GM21381 (cell line): ENCODE measurements around the gene MED13L.

ENCODE experiments used
- ATAC-seq: cut with Tn5 transposase; IDR thresholded peaks from one replicate; pipeline ENCODE4 v1.9.1; 2021; ENCODE audit warnings: mild to moderate bottlenecking, moderate library complexity; ENCODE audit not compliant: unreplicated experiment

MED13L gene

DNA sequence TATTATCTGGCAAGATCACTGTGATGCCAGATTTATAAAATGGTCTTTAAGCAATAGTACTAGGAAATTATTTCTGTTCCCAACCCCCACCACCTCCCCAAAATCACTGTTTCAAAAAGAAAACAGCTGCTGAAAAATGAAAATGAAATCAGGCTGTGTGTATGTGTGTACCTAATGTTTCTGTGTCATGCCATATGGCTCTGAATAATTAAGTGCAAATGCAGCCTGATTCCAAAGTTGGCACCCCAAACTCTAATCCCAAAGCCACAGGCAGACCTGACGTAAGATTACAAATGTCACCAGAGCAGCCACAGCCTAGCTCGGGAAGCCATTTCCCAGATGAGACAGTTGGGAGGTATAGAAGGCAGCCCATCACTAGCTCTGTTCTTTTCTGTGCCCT is 175.5 kb downstream of the MED13L start:
- ATAC-seq, result no peak

DNA sequence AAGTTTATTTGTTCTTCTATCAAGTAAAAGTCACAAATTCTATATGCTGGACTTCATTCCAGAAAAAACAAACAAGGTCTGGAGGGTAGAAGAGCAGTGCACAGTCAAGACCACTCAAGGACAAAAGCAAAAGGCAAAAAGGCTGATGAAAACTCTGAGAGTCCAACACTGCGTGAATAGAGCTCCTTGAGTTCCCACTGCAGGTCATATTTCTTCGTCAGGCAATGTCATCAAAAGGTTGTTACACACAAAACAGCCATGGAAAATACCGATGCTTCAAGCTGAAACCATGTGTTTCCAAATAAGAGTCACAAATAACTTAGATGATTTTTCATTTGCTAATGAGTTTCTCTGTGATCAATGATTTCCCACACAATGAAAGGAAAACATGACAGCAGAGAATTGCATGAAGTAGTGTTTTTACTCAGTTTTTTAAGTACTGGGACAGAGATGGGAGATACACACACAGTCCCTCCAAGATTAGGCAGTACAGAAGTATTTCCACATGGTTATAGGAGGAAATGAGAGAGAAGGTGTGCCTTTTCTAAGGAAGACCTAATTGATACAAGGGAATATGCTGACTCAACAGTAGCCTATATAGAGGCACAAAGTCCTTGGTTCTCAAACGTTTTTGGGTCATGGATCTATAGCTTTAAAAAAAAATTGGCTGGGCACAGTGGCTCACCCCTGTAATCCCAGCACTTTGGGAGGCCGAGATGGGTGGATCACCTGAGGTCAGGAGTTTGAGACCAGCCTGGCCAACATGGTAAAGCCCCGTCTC is 177.7 kb downstream of the MED13L start:
- no peak for ATAC-seq

DNA sequence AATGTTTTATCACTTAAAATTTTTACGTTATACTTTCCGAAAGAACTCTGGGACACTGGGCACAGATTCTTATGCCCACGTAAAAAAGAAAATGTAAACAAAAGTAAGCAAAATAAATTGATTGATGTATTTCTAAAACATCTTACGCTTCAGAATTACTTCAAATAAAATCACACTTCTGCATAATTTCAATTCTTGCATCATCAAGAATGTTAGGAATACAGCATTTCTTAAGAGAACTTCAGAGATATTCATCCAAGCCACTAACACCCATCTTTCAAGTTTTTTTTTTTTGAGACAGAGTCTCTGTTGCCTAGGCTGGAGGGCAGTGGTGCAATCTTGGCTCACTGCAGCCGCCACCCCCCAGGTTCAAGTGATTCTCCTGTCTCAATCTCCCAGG is 180.6 kb downstream of the MED13L start:
- ATAC-seq, result no peak

DNA sequence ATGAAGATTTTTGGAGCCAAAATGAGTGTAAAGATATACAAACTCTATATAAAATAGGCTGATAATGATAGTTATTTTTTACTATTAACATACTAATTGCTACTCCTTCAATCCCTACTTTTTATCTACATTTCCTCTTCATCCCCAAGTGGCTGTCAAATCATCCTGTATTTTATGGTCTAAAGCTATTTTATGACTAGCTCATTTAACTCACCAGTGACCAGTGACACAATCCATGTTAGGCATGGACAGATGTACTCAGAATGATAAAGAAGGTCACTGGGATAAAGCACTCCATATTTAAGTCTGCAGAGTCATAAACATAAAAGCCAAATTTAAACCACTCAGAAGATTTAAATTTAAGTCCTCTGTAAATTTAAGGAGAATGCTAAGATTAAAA is 183.0 kb downstream of the MED13L start:
- no peak for ATAC-seq

DNA sequence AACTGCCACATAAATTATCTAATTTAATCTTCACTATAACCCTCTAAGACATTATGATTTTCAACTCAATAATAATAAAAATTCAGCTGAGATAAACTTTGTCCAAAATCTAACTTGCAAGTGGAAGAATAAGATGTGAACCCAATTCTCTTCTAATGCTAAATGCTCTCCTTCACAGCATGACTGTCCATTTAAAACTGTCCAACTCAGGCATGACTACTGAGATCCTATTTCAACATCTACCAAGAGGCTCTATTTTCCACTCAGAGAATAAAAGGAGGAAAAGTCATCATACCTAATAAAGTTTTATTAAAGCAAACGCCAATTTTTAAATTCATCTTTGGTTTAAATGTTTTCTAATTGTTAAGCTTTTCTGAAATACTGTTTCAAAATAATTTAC is 183.6 kb downstream of the MED13L start:
- ATAC-seq, result no peak

DNA sequence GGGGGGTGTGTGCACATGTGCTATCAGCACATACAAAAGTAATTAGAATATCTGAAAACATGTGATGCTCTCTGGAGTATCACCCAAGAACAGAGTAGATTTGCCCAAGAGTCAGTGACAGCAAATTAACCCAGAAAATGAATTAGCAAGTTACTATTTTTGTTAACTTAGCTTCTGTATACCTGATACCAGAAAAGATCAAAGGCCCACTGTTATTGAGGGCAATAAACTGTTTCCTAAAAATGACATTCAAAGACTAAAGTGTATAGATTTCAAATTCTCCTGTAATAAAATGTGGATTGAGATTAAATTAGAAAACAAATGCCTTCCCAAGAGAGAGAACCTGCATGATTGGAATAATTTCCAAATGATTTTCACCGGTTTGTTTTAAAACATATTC is 184.7 kb downstream of the MED13L start:
- no peak for ATAC-seq

DNA sequence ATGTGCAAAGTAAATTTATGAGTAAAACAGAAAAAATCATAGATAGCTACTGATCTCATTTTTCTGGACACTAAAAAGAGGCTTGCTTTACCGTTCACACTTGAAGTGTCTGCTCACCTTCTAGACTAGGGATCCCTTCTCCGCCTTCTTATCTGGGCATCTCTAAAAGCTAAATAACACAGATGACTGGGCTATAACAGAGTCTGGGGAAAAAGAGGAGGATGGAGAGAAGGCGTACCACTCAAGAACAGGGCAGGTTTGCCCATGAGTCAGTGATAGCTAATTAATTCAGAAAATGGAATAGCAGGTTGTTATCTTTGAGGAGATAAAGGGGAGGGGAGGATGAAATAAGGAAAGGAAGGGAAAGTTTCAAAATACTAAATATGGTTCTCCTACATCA is 185.3 kb downstream of the MED13L start:
- no peak for ATAC-seq

DNA sequence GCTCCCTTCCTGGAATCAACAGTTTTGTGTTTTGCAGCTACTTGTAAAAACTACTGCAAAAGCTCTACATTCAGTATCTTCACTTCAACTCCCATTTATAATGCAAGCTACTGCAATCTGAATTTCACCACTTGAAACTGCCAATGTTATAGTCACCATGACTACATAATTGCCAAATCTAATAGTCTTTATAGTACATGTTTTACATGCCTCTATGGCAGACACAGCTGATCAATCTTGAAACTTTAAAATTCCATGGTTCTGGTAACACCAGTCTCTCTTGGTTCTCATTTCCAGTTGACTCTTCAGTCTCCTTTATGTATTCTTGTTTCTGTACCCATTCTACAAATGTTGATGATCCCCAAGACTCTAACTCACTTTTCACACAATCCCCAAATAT is 185.9 kb downstream of the MED13L start:
- ATAC-seq, result no peak

DNA sequence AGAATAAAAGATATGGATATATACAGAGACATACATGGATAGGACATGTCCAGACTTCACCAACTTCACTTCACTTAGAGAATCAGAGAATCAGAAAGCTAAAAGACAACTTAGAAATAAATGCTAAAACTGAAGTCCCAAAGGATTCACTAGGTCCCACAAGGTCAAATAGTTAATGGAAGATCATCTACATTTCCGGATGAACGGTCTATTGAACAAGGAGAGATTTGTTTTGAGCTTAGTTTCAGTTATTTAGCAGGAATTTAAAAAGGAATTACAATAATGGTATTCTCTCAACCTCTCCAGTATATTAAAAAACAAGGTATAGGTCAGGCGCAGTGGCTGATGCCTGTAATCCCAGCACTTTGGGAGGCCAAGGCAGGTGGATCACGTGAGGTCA is 187.0 kb downstream of the MED13L start:
- no peak for ATAC-seq

DNA sequence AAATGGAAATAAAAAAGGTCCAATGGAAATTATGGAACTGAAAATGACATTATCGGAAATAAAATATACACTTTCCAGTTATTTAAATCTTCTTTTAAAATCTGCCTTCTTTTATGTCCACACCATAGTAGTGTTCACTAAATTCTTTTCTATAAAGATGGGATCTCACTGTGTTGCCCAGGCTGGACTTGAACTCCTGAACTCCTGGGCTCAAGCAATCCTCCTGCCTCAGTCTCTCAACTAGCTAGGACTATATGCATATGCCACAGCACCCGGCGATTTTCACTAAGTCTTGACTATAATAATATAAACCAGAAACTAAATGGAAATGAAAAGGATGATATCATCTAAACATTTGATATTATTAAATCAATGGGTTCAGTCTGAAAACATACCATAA is 188.4 kb downstream of the MED13L start:
- no peak for ATAC-seq

DNA sequence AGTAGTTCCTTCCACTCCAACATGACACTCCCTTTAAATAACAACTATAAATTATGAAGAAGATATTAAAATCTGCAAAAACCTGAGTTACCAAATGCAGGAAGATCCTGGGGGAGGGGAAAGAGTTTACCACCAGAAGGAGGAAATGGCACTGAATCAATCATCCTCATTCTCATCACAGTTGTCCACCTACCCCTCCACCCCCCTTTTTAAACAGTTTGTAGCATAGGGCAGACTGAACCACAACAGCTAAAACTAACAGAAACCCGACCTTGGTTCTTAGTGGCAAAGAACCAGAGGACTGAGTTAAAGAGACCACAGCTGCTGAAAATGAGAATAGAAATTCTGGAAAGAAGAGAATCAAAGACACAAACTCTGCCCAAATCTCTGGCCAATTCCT is 189.5 kb downstream of the MED13L start:
- no peak for ATAC-seq

DNA sequence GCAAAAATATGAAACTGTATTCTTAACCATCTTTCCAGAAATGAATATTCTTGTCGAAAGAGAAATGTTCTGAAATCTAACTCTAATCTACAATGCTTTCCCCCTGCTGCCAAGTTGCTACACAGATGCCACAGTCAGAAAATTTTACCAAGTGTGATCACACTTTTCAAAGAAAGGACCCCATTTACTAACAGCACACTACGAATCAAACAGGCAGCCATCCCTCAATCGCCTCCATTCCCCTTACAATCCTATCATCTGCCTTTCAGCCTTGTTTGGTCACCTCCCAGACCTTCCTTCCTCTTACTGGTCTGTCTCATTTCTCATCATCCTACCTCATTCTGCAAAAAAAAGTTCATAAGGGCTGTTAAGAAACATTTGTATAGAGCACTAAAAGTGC is 190.1 kb downstream of the MED13L start:
- ATAC-seq, result no peak

DNA sequence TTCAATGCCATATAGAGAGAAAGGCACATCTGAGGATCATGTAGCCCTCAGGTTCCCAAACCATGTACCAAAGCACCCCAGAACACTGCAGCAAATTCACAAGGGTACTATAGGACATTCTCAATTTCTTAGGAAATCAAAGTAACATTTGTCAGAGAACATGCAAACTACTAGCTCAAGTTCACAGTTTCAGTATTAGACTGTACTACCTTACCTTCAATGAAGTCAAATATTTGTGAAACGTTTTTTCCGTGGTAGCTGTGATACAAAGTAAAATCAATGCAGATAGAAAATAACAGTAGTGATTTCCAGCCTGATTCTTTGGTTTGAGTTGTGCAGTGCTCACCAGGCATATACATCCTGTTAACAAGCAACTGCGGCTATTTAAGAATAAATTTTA is 197.1 kb downstream of the MED13L start:
- ATAC-seq, result no peak

DNA sequence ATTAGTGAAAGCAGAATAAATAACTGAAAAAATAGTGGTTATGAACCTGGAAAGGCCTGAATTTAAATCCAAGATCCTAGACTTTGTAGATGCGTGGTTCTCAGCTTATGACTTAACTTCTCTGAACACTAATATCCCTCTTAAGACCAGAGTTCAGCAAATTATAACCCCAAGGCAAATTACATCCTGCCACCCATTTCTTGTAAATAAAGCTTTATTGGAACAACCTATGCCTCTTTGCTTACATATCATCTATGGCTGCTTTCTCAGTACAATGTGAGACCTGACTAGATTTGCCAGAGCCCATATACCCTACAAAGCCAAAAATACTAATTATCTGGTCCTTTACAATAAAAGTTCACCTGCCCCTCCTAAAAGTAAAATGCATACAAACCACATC is 199.1 kb downstream of the MED13L start:
- ATAC-seq, result no peak

DNA sequence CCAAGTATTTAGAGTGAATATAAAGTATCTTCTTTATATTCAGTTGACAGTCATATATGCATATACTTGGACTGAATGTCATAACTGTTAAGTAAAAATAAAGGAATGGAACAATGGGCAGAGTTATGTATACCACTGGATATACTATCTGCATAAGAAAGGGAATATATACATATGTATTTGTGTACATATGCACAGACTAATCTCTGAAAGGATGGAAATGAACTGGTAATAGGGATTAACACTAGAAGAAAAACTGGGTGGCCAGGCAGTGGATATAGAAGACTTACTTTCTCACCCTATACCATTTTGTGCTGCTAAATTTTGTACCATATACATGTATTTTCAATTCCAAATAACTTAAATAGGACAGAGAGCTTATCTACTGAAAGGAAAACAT is 200.1 kb downstream of the MED13L start:
- ATAC-seq, result no peak

DNA sequence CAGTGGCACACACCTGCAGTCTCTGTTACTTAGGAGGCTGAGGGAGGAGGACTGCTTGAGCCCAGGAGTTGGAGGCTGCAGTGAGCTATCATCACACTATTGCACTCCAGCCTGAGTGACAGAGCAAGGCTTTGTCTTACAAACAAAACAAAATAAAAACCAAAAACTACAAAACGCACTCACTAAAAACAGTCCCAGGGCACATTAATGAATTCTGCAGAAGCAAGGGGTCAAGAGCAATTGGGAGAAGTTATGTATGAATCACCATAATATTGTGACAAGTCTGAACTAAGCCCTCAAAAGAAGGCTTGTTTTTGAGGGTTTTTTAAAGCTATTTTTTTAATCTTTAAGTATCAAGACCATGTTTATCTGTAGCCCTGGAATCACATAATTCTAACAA is 201.1 kb downstream of the MED13L start:
- no peak for ATAC-seq

DNA sequence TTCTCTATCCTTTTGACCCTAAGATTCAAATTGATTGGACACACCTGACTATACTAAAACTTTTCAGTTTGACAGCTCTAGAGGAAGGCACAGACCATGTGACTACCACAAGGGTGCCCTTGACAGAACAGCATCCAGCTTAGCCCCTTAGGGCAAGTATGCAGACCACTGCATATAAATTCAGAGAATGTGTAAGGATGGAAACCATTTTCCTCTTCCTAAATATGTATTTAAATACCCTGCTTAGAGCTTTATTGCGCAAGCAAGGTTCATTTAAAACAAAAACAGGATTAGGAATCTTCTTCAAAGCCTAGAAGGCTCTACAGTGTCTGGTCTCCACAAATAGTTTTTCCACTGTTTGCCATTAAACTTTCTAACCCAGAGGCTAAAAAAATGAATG is 202.8 kb downstream of the MED13L start:
- no peak for ATAC-seq

DNA sequence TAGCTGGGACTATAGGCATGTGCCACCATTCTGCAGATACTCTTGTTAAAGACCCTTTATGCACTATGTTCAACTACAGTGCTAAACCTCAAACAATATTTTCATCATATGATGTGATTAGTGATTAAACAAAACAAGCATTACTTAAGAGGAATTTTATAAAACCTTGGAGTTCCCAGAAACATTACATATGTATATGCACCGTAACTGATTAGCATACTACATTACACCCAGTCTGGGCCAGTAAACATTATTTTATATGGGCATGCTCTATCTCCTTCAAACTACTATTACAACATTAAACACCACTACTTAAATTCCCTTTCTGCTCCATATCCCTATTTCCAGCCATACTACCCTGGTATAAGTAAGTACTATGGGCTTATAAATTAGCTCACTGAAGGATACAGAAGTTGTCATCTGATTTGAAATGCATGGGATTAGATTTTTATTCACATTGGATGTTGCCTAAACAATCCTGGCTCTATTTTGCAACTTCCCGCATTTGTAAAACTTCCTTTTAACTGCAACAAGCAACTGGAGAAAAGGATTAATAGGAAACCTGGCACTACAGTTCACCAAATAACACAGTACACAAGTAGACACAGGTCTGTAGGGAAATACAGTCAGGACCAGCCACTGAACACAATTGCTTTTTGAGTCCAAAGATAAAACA is 205.8 kb downstream of the MED13L start:
- no peak for ATAC-seq

DNA sequence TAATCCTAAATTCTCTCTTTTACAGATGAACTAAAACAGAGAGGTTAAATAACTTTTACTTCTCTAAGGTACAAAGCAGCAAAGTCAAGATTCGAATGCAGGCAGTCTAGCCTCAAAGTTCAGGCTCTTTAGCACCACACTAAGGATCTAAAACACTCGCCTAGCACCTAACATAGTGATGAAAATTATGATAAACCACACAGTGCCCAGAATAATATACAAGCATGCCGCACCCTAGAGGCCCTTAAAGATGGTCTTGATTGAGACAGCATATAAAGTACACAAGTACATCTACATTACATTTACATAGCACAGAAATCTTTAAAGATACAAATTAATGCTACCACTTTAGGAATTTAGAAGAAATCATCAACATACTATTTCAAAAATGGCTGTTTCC is 207.0 kb downstream of the MED13L start:
- no peak for ATAC-seq

DNA sequence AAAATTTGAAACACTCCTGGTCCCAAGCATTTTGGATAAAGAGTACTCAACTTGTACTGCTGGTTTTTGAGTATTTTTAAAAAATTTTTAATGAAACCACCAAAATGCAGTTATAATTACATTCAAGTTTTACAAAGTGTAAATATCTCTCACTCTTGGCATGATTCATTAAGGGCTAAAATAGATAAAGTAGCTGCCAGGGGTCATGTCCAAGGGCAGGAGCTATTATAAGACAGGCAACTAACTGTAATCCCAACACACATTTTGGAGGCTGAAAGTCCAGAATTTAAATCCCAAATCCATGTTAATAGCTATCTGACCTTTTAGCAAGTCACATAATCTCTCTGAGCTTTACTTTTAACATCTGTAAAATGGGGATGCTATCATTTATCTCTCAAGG is 207.6 kb downstream of the MED13L start:
- ATAC-seq, result no peak

DNA sequence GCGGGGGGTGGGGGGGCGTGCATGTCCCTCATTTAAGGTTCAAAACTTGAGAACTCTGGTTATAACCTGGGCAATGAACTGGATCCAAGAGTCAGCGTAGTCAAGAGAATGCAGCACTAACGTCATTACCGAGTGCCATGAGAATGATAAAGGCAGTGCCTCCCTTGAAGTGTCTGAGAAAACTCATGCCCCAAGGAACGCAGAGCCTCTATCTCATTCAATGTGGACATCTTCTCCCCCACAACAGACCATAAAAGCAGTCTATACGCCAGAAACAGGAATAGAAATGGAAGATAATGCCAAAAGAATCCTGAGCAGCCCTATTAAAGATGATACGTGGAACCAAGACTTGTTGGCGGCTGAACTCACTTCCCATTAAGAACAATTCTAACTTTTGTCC is 208.6 kb downstream of the MED13L start:
- no peak for ATAC-seq

DNA sequence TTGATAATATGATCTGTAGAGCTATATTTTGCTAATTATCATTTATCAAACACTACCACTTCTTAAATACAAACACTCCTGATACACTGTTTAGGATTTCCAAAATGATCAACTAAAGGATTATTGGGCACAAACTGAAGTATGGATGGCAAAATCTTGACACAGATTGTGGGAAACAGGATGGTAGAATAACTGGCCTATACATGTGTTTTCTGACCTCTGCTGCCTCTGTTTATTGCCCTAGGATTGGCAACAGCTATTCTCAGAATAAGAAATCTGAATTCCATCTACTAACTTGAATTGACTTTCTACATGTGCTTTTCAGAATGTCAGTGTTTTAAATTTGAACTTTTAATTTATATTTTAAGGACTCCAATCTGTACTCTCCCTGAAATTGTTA is 209.1 kb downstream of the MED13L start:
- ATAC-seq, result no peak

DNA sequence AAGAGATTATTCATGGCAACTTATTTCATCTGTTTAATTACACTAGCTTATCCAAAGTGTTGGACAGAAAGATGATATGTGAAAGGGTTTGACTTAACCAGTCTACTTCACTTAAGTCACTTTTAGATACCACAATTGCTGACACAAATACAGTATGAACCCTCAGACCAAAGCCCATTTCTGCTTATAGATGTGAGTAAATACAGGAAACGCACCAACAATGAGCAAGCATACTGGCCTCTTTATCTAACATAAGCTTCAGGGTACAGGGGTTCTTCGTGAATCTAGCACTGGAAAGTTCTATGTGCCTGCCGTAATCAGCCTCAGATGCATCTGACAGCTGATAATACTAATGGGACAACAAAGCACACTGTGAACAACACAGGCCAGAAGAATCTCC is 209.6 kb downstream of the MED13L start:
- no peak for ATAC-seq
